Testis (tissue), 2 donors: ENCODE measurements around the gene THSD7A.

ENCODE experiments used
- CTCF ChIP-seq, 3 experiments: fragments of 450-650 bp in 2 of 3; fragments of 200-600 bp in 1 of 3; sonication (generic) in 1 of 3; IDR thresholded peaks; one replicate each; pipeline ENCODE4 v1.5.1; 2016 to 2019; ENCODE audit warnings: antibody characterized with exemption in 3 of 3, mild to moderate bottlenecking in 2 of 3, moderate library complexity in 1 of 3
- POLR2A ChIP-seq: fragments of 450-650 bp; IDR thresholded peaks from one replicate; pipeline ENCODE4 v1.6.1; 2017; ENCODE audit warnings: antibody characterized with exemption, mild to moderate bottlenecking, moderate library complexity

GRCh38 chr7:11567571-11567970, 264.4 kb downstream of the THSD7A start:
- no peak for TF ChIP-seq CTCF (IDR thresholded peaks at IDR 0.05)
- no peak for TF ChIP-seq POLR2A
